ENCODE data around the gene MSRB3.
A peak's percentile ranks its signal among the peaks of the same experiment; 100 is the strongest.

The MSRB3 gene

DNA sequence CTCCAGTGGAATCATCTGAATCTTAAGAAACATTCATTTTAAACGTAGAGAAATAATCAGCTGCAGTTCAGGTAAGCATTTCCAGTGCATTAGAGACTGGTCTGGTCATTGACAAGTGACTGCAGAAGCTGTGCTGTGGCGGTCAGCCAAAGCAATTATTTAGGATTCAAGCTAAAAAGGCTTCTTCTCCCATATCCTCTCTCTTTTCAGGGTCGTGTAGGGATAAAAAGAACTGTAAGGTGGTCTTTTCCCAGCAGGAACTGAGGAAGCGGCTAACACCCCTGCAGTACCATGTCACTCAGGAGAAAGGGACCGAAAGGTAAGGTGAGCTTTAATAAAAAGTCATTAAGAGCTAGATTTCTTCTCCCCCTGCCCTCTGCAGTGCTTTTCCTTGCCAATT lies 48.1 kb downstream of the MSRB3 start:
- DNase-seq (ENCODE audit: low spot score), result no peak

DNA sequence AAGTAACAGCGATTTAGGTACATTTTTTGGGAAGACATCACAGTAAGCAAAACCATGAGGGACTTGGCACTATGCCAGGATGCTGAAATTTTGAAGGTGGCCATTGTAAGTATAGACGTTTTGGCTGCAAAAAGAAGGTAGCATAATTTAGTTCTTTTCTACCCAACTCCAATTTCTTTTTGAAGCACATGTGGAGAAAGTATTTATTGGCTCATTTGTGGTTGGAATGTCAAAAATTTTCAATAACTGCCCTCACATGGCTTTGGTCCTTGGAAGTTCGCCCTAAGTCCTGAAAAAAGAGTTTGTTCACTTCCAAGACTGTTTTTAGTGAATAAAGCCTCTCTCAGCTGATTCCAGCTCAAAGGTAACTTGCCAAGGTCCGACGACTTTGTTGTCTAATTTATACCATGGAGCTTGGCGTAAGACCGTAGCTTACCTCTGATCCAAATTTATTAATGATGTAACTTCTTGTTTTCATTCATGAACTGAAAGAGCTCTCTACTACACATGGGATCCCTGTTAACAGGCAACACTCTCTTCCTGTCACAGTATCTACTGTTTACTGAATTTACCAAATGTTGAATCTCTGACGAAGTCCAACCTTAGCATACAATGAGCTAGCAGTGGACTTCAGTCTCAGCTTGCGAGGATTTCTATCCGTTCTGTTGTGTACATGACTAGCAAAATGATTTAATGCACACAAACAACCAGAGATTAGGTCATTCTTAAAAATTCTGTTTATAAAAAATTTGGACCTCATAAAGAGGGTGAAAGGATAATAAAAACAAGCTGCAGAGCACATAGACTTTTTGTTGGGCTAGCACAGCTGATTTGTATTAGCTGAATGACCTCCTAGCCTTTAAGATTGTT lies 49.0 kb downstream of the MSRB3 start:
- DNase-seq (ENCODE audit: low spot score), result no peak

DNA sequence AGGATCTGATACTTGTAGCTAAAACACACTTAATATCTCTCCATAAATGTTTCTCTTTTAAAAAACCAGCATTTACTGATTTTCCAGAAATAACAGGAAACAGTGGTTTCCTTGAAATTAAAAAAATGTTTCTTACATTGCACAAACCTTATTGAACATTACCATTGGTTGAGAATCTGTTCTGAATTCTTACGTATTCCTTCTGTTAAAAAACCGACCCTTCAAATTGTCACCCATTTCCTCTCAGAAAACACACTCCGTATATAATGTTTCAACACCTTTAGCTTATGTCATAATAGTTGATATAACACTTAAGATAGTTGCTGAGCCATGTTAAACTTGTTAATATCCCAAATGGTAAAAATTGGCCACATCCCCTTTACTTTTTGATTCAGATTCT lies 51.2 kb downstream of the MSRB3 start:
- no peak for DNase-seq (ENCODE audit: low spot score)

DNA sequence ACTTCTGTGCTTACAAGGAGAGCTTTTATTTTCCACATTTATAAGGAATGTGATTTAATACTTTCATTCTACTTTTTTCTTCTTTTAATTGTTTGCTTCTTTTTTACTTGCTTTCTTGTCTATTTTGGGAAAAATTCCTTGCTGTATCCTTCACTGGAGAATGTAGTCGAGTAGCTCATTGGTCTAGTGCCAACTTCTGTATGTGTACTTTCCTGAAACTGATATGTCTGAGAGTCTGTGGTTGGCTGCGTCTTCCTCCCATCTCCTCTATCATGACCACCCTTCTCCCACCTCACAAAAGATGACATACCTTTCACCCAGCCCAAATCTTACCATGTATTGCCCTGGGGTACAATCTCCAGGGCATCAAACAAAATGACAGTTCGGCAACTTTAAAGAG lies 51.8 kb downstream of the MSRB3 start:
- no peak for DNase-seq (ENCODE audit: low spot score)

DNA sequence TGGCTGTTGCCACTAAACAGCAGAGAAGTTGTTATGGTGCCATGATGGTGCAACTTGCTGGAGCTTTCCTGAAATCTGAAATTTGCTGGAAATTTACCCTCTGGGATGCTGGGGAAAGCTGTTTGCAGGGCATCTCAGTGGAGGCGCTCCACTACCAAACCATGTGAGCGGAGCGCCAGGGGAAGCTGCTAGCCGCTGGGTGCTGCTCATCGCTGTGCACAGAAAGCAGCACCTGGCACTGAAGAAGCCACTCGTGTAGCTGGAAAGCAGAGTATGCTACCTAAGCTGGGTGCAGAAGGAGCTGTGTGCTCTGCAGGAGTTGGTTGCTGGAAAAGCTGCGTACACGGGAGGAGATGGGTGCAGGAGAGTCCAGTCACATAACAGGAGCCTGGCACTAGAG lies 53.0 kb downstream of the MSRB3 start:
- DNase-seq (ENCODE audit: low spot score), result no peak

DNA sequence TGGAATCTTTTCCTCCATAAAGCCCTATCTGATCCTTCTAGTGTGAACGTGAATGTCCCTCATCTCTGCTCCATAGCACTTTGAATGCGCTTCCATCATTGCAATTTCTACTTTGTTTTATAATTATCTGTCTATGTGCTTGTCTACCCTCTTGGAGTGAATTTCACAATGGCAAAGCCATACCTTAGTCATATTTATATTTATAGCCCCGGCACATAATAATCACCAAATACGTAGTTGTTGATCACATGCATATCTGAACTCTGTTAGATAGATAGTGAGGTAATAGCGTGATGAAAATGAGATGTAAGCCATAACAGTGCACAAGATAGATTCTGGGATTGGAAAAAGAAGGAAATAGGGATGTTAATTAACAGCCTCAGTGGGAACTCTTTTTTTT lies 55.2 kb downstream of the MSRB3 start:
- DNase-seq (ENCODE audit: low spot score), result no peak

DNA sequence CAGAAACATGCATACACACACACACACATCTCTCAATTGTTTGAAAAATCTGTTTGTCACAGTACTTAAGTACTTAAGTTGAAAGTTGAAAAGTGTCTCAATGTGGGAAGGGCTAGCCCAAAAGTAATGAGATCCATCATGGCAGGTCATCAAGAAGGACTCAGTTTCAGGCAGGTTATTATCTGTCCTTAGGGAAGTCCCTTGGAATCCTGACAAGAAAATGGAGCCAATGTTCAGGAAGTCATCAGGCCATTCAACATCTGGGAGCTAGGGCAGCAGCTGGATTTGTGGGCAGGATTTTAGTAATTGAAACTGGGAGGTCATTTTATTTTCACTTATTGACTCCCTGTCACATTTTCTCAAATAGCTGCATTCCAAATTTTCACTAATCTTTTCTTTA lies 56.0 kb downstream of the MSRB3 start:
- DNase-seq (ENCODE audit: low spot score), result no peak

DNA sequence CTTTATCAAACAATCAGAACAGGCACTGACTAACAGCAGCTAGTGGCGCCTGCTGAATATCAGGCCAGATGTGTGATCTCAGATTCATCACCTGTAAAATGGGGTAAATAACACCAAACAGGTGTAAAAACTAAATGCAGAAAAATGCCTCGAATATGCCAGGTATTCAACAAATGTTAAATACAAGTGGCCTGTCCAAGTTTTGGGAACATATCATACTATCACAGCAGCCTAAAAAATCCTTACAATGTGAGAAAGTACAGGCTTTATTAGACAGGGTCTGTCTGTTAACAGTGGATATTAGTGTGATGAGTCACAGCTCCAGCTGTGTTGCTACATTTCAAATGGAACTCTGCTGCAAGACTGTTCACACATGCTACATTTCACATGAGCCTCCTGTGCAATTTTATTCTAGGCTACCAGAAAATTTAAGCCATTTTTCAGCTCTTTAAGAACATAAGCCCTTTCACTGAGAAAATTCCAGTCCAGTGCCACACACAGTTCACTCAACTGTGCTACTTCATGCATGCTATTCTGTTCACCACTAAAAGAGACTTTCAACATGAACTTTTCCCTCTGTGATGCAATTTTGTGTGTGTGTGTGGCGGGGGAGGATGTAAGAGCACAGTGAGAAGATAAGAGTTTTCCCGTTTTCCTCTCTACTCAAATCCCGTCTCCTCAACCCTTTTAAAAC lies 56.7 kb downstream of the MSRB3 start:
- peak; percentile 59 for DNase-seq (ENCODE audit: low spot score)

DNA sequence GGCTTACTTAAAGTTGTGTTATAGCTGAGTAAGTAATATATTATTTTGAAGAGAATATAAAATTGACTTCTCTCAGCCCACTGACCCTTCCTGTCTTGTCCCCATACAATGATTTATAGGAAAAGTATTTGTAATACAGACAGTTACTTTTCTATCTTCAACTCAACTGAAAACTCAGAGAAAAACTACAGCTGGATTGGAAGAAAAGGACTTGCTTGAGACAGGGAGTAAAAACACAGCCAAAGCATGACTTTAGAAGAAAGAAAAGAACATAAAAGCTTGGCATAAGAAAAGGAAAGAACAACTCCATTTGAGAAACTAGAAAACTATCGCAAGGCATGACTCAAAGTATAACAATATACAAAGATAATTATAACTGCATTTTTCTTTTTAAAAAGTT lies 57.5 kb downstream of the MSRB3 start:
- DNase-seq (ENCODE audit: low spot score), result no peak

DNA sequence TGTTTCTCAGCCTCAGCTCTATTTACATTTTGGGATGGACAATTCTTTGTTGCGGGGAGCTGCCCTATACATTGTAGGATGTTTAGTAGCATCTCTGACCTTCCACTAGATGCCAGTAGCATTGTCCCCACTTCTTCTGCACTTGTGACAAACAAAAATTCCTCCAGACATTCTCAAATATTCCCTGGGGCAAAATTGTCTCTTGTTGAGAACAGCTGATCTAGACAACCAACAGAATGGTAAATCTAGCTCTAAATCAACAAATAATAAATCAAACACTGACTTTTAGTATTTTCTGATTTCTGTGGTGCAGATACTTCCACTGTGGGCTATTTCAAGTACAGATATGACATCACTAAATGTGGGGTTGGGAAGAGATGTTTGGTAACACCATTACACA lies 60.7 kb downstream of the MSRB3 start:
- no peak for DNase-seq (ENCODE audit: low spot score)

DNA sequence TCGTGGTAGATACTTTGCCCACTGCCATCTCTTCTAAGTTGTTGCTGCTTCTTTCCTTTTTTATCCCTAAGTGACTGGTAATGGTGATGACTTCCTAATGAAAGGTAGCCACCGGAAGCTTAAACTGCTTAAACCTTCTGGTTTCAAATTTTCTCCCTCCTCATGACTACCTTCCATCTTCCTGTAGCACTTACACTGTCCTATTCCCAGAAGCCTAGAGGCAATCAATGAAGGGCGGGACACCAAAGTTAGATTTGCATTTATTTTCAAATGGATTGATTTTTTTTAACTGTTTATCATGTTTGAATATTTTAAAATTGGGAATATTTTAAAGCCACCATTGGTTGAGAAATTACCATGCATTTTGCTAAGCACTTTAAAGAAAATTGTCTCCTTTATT lies 64.7 kb downstream of the MSRB3 start:
- no peak for DNase-seq (ENCODE audit: low spot score)

DNA sequence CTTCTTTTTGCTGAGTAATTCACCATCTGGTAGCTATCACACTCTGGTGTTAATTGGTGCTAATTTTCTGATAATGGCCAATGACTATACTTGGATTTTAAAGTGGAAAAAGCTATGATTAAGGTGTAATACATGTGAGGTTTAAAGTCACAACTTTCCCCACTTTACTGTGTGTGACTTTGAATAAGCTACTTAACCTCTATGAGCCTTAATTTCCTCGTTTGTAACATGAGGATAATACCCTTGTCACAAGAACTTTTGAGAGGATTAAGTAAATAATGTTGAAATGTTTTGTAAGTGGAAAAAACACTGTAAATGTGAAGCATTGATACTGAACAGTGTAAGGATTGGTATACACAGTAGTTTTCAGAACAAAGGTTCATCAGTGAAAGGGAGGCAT lies 65.3 kb downstream of the MSRB3 start:
- DNase-seq (ENCODE audit: low spot score), result no peak

DNA sequence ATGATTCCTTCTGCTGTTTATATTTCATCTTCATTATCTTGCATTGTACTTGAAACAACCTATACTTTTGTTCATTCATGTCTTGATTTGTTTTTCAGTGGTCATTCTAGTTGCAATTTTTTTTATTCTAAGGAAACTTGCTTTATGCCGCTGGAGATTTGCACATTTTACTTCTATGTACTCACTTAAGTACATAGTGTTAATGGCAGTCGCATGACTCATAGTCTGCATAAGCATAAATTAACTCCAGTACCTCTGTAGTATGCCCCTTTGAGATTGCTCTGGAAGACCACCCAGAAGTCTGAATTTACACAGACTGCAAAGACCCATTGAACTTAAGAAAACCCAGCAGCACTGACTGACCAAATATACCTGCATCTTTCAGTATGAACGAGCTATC lies 77.0 kb downstream of the MSRB3 start:
- DNase-seq (ENCODE audit: low spot score), result no peak

DNA sequence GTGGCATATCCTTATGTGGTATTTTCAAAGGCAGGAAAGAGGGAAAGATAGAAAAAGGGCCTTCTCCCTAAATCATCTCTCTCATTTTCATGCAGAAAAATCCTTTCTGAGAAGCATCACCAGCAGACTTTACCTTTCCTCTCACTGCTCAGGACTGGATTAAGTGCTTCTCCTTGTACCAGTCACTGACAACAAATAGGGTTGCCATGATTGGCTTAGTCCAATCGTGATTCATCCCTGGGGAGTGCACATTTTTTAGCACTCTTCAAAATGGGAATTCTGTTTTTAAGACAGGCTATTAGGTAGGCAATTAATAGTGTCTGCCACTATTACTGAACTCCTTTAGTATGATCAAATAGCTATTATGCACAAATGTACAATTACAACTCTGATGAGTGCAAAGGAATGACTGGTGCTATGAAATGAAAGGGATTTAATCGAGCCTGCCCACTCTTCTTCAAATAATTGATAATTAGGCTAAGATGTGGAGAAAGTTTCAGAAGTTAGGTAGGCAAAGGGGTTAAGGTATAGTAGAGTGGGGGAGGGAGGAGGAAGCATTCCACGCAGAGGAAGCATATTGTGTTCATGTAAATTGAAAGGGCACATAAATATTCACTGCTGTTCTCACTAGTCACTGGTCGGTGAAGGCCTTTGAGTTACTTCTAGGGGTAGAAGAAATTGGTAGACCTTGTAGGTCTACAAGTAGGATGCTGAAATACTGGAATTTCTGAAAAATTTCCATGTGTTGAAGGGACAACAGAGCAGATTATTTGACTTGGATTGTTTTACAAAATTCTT lies 84.0 kb downstream of the MSRB3 start:
- DNase-seq (ENCODE audit: low spot score), result no peak

DNA sequence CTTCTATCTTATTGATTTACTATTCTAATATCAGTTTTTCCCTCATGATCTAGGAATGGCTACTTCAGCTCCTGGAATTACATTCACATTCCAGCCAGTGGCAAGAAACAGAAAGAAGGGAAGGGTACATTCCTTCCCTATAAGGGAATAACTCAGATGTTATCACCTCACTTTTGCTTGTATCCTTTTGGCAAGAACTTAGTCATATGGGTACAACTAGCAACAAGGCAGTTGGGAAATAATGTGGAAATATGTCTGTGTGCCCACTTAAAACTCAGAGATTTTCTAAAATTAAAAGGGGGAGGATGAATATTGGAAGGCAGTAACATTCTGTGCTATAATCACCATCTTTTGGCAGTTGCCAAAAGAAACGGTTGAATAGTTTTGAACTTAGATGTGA lies 85.6 kb downstream of the MSRB3 start:
- DNase-seq (ENCODE audit: low spot score), result no peak

DNA sequence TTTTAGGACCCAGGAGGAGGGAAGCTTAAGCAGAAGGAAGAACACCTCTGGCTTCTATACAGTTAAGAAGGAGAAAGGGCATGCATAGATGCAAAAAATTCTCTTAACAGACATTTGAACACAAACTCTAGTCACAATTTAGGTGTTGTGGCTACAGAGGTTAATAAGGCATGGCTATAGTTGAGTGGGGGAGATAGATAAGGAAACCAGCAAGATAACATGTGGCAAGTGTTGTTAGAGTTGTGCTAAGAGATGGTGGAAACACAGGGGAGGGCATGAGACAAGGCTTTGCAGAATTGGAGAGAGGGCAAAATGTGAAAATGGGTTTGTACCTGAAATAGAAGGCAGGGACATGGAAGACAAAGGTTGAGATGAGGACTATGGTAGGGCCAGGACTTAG lies 88.9 kb downstream of the MSRB3 start:
- DNase-seq (ENCODE audit: low spot score), result no peak

DNA sequence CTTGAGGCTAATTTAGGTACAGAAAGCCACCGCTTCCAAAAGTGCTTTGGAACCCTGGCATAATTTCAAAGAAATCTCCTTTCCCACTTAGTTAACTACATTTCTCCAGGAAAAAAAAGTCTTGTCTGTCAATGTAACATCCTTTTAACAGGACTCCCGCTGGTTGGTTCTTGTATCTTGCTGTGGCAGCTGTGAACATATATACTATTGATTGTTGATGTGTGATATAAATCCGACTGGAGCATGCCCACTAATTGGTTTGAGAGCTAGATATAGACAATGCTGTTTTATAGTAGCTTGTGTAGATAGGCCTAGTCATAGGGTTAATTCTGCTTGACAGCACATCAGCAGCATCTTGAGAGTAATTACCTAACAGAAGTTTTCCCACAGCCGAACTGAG lies 89.6 kb downstream of the MSRB3 start:
- DNase-seq (ENCODE audit: low spot score), result no peak

DNA sequence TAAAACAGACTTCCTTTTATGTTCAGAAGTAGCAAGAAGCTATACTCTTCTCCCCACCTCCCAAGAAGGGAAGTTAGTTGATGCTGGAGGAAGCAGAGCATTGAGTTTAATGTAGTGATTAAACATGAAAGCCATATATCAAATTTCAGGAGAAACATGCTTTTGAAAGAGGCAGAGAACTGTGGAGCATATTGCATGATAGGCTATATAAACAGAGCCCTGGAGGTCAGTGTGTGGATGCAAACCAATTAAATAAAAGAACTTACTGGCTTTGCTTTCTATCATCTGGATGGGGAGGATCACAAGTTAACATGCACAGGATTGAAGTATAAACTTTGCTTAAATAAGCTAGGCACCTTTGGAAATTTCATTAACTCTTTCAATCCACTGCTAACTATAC lies 94.1 kb downstream of the MSRB3 start:
- DNase-seq (ENCODE audit: low spot score), result no peak

DNA sequence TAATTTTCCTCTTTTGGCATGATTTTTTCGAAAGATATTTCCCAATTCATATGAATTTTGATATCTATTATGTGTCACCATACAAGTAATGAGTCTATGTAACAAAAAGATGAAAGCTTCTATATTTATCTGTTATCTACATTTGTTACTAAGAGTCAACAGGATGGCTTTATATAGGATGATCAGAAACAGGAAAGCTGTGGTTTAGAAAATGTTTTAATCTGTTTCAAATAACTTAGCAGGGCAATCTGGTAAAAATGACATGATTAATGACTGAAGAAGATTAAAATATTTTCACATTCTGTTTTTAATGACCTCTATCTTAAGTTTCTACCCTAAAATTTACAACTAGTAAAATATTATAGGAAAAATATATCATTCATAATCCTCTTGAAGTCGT lies 105.8 kb downstream of the MSRB3 start:
- DNase-seq (ENCODE audit: low spot score), result peak; percentile 5

DNA sequence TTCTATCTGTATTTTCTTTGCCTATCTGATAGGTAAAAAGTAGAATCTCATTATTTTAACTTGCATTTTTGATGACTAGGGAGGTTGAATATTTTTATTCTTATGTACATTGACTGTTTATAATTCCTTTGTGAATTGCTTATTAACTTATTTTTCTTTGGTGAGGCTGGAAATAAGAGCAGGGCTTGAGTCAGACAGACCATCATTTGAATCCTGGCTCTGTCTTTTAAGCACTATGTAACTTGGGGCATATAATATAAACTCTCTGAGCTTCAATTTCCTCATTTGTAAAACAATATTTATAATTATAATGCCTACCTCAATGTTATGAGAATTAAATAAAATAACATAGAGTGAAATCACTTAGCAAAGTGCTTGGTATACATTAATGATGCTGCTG lies 108.9 kb downstream of the MSRB3 start:
- DNase-seq (ENCODE audit: low spot score), result no peak

DNA sequence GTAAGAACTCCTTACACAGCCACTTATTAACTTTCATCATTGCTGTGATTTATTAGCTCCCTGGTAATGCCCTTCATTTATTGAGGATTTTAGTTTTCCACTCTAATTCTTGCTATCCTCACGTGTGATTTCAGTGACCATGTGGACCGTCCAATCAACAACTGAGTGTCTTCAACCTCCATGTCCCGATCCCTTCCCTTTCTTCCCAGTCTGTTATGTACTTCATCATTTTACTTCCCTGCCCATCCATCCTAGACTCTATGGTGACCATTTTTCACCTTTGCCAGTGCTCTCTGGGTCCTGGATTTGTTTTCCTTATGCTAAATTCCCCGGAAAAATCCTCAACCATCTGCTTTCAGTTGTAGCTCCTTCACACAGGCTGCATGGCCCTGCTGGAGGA lies 111.0 kb downstream of the MSRB3 start:
- DNase-seq (ENCODE audit: low spot score), result no peak

DNA sequence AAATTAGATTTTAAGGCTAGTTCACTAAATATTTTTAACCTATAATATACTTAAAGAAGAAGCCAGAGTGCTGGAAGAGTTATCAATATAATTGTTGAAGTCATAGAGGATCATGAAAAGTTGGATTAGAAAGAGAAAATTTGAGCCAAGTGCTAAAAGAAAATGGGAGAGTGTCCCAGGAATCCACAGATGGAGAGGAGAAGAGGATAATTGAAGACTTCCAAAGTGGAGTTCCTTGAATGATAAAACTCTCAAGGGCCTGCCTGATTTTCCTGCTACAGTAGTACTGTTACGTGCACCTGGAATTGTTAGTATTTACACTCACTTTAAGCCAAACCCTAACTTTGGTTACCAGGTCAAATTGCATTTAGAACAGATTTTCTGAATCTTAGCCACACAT lies 113.2 kb downstream of the MSRB3 start:
- DNase-seq (ENCODE audit: low spot score), result no peak

DNA sequence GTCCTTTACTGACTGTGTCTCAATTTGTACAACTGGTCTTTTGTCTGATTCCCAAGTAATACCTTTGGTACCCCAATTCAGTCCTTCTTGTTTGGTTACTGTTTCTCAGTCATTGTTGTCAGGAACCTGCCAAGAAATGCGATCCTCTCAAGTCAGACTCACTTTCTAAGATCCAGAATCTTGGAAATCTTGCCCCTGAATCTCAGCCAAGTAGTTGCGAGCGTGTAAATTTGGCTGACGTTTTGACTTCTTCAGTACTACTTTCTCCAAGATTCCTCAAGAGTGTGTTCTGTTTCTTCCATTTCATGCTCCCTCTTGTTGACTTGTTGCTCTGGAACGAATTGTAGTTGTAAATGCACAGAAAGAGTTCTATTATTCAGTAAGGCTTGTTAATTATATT lies 114.0 kb downstream of the MSRB3 start:
- no peak for DNase-seq (ENCODE audit: low spot score)

All from COLO829 (cell line).